HG03354 (cell line): ENCODE data around the gene SLC25A12.
"Not testable (repeated sequence)": the region's sequence is repeated elsewhere in the genome, so short reads cannot be mapped to it uniquely, and the experiment has no call there.

ENCODE experiments used
- ATAC-seq: cut with Tn5 transposase; IDR thresholded peaks from one replicate; pipeline ENCODE4 v1.9.1; 2021; ENCODE audit warnings: mild to moderate bottlenecking; ENCODE audit not compliant: unreplicated experiment, poor library complexity, severe bottlenecking

Gene SLC25A12

GRCh38 chr2:171893824-171894611, at the start of gene SLC25A12:
TSS of gene SLC25A12 (minus strand) at chr2:171894244. CDS start at chr2:171894214, 30 bp downstream.
- ATAC-seq = peak; percentile 94

GRCh38 chr2:171941316-171941699, 47.3 kb upstream of the SLC25A12 start:
- no peak for ATAC-seq

GRCh38 chr2:171939743-171940071, 45.7 kb upstream of the SLC25A12 start:
- ATAC-seq = no peak

- ATAC-seq = no peak
Observed at GRCh38 chr2:171939058-171939742, 45.2 kb upstream of the SLC25A12 start.

- no peak for ATAC-seq
Observed at GRCh38 chr2:171930385-171930784, 36.3 kb upstream of the SLC25A12 start.

GRCh38 chr2:171924170-171924942, 30.3 kb upstream of the SLC25A12 start:
- no peak for ATAC-seq

GRCh38 chr2:171923206-171923605, 29.2 kb upstream of the SLC25A12 start:
- ATAC-seq = no peak

- peak; percentile 98 for ATAC-seq
Observed at GRCh38 chr2:171922230-171923022, 28.4 kb upstream of the SLC25A12 start, which contains the start of gene HAT1. TSS of gene HAT1 (plus strand) at chr2:171922461. CDS start at chr2:171922501, 40 bp downstream.

- no peak for ATAC-seq
Observed at GRCh38 chr2:171921970-171922229, 27.9 kb upstream of the SLC25A12 start.

GRCh38 chr2:171919453-171919852, 25.4 kb upstream of the SLC25A12 start:
- no peak for ATAC-seq

GRCh38 chr2:171913517-171913916, 19.5 kb upstream of the SLC25A12 start:
- no peak for ATAC-seq

GRCh38 chr2:171910494-171910893, 16.4 kb upstream of the SLC25A12 start:
- no peak for ATAC-seq

GRCh38 chr2:171909266-171909665, 15.2 kb upstream of the SLC25A12 start:
- ATAC-seq = no peak

GRCh38 chr2:171908235-171908634, 14.2 kb upstream of the SLC25A12 start:
- no peak for ATAC-seq

- ATAC-seq = no peak
Observed at GRCh38 chr2:171902840-171903420, 8.9 kb upstream of the SLC25A12 start.

GRCh38 chr2:171899623-171900282, 5.7 kb upstream of the SLC25A12 start:
- ATAC-seq = not testable (repeated sequence)

GRCh38 chr2:171895786-171896185, 1.7 kb upstream of the SLC25A12 start:
- no peak for ATAC-seq

- no peak for ATAC-seq
Observed at GRCh38 chr2:171894612-171894947, 536 bp upstream of the SLC25A12 start.

GRCh38 chr2:171893196-171893823, 734 bp downstream of the SLC25A12 start:
- ATAC-seq = no peak
